Ishikawa (cell line): ENCODE results near the gene POLR1D.

Experiments used
- CEBPB ChIP-seq: IDR thresholded peaks from 2 replicates; pipeline ENCODE4 v1.6.1; 2012
- CREB1 ChIP-seq: IDR thresholded peaks from 2 replicates; pipeline ENCODE4 v1.6.1; 2012; ENCODE audit warnings: low read depth
- EGR1 ChIP-seq: IDR thresholded peaks from 2 replicates; pipeline ENCODE4 v1.6.1; 2012
- EP300 ChIP-seq: IDR thresholded peaks from 2 replicates; pipeline ENCODE4 v1.6.1; 2012; ENCODE audit warnings: borderline replicate concordance
- FOXM1 ChIP-seq: IDR thresholded peaks from 2 replicates; pipeline ENCODE4 v1.6.1; 2012; ENCODE audit warnings: low read depth, borderline replicate concordance
- NFIC ChIP-seq: IDR thresholded peaks from 2 replicates; pipeline ENCODE4 v1.6.1; 2012
- RAD21 ChIP-seq: IDR thresholded peaks from 2 replicates; pipeline ENCODE4 v1.6.1; 2012; ENCODE audit warnings: low read depth
- REST ChIP-seq: IDR thresholded peaks from 2 replicates; pipeline ENCODE4 v1.6.1; 2012; ENCODE audit warnings: low read depth, mild to moderate bottlenecking
- TAF1 ChIP-seq: IDR thresholded peaks from 2 replicates; pipeline ENCODE4 v1.6.1; 2012; ENCODE audit warnings: low read depth, mild to moderate bottlenecking
- TCF12 ChIP-seq: IDR thresholded peaks from 2 replicates; pipeline ENCODE4 v1.6.1; 2012; ENCODE audit warnings: low read depth
- TEAD4 ChIP-seq: IDR thresholded peaks from 2 replicates; pipeline ENCODE4 v1.6.1; 2012
- USF1 ChIP-seq: IDR thresholded peaks from 2 replicates; pipeline ENCODE4 v1.6.1; 2012
- YY1 ChIP-seq: IDR thresholded peaks from 2 replicates; pipeline ENCODE4 v1.6.1; 2012; ENCODE audit warnings: low read depth
- ZBTB7A ChIP-seq: IDR thresholded peaks from 2 replicates; pipeline ENCODE4 v1.6.1; 2012; ENCODE audit warnings: low read depth
- TF ChIP-seq, protein P1 (sequence below): IDR thresholded peaks from 2 replicates; pipeline ENCODE4 v1.6.1; 2012

POLR1D gene

GRCh38 chr13:27617881-27618321 lies 3.8 kb upstream of the POLR1D start:
- no peak for TF ChIP-seq REST
- TF ChIP-seq CREB1: no peak
- no peak for TF ChIP-seq YY1
- no peak for TF ChIP-seq RAD21
- TF ChIP-seq, protein P1, sequence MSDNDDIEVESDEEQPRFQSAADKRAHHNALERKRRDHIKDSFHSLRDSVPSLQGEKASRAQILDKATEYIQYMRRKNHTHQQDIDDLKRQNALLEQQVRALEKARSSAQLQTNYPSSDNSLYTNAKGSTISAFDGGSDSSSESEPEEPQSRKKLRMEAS: no peak
- no peak for TF ChIP-seq NFIC
- no peak for TF ChIP-seq TEAD4
- TF ChIP-seq USF1: no peak
- TF ChIP-seq CEBPB: no peak
- no peak for TF ChIP-seq ZBTB7A
- no peak for TF ChIP-seq TCF12
- no peak for TF ChIP-seq EGR1
- no peak for TF ChIP-seq EP300
- no peak for TF ChIP-seq TAF1
- no peak for TF ChIP-seq FOXM1

DNA sequence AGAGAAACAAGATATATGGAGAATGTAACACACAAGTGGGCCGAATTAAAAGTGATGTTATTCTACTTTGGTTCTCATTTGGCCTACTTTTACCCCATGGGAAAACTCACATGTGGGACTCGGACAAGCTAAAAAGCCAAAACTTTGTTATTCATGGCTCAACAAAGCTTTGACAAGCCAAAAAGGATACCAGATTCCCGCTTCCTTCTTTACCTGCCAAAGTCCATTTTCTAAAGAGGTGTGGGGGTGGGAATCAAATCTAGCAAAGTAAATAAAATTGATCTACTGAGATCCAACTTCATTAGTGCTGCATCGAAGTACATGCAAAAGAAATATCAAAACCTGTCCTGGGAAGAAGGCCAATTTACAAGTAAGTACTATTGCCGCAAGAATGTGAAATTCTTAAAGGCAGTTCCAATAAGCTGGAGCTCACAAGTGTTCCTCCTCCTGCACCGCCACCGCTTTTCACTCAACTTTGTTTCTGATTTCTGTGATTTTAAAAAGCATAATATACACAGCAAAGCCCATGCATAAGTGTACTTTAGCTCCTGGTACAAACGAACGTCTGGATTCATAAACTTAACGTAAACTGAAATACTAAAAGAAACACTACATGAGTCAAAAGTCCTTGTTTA lies 2.5 kb upstream of the POLR1D start:
- TF ChIP-seq TAF1 (no peak), ZBTB7A (no peak), TCF12 (no peak), USF1 (no peak), CEBPB (no peak), RAD21 (no peak)

- TF ChIP-seq REST (no peak), TEAD4 (no peak), TAF1 (no peak), CREB1 (no peak), USF1 (no peak), ZBTB7A (no peak), CEBPB (no peak), EP300 (no peak), NFIC (no peak), TCF12 (no peak), FOXM1 (no peak), YY1 (no peak), EGR1 (no peak)
- TF ChIP-seq, protein P1: no peak
Measured at GRCh38 chr13:27619728-27620376, 1.8 kb upstream of the POLR1D start.

DNA sequence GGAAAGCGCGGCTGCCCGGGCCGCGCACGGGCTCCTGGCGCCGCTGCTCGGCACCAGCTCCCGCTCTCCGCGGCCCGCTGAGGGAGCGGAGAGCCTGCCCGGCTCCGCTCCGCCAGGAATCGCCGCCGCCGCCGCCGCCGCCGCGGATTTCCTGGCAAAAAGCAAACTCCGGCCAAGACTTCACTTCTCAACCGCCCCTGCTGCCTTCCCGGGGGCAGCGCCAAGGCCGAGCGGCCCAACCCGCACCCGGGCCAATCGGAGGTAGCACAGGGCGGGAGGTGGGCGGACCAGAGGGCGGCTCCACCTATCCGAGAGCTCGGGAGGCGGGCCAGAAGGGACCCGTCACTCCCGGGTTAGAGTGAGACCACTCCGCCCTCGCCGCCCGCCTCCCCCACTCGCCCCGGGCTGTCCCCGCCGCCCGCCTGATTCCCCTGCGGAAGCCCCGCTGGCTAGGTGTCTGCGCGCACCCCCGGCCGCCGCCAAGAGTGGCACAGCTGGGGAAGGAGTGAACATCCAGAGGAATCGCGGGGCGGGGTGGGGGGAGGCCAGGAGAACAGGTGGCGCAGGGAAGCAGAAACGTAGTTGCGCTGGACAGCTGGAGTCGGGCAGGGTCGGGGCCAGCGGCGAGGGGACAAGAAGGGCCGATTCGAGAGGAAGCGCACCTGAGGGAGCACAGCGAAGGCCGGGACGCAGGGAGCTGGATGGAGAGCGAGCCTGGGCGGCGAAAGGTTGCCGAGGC lies 1.1 kb upstream of the POLR1D start, which contains the start of gene LNX2:
LNX2 (minus strand) TSS at position 153 of the 739 bp plus-strand sequence. CDS start 38,826 bp downstream, outside the sequence.
- TF ChIP-seq TAF1 (peak; percentile 76), NFIC (peak; percentile 33), CREB1 (peak; percentile 51; the same call in 1 of the 2 replicates), TEAD4 (no peak), EGR1 (no peak; the same call in 1 of the 2 replicates), TCF12 (no peak; the same call in 1 of the 2 replicates), RAD21 (no peak)
- TF ChIP-seq, protein P1: no peak; the same call in 1 of the 2 replicates

DNA sequence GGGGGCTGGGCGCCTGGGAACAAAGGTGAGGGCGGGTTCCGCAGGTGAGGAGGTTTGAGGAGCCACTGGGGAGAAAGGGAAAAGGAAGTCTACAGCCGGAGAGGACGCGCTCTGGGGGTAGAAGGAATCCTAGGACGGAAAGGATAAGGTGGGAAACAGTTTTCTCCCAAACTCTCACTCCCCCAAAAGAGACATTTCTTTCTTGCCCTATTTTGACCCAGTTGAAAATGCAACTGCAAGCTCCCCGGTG lies 651 bp upstream of the POLR1D start:
- TF ChIP-seq, protein P1: 0 out of 2 replicates have a peak, but pooled peaks have one; percentile 28
- no peak for TF ChIP-seq YY1
